B cell (primary cell): ENCODE results near the gene TNRC6C. TPM values are rescaled to one million over a fixed set of nuclear protein-coding genes. Genes with fewer than 3 reads are reported as not detected.

Experiments
- ATAC-seq: fragments of 200-7000 bp; cut with Tn5 transposase; one replicate; pipeline ENCODE4 v1.10.0; 2021; ENCODE audit warnings: low read depth, mild to moderate bottlenecking, moderate number of reproducible peaks, moderate library complexity
- CTCF ChIA-PET: fragments of 350-600 bp; sonication (Branson Sonifier 250); formaldehyde crosslinking; loops from one replicate; lab custom pipeline; 2021; ENCODE audit warnings: antibody characterized with exemption, inconsistent platforms; lab: Charles Lee
- POLR2A ChIA-PET: fragments of 350-600 bp; sonication (Branson Sonifier 250); formaldehyde crosslinking; loops from one replicate; lab custom pipeline; 2021; ENCODE audit warnings: antibody characterized with exemption; lab: Charles Lee
- DNase-seq: peaks from one replicate; pipeline ENCODE4 v3.0.0; 2013
- H2AFZ ChIP-seq: 2 replicates; pipeline ENCODE4 v1.6.1; 2012; ENCODE audit warnings: mild to moderate bottlenecking, low read depth, low read length; ENCODE audit not compliant: insufficient read depth, poor library complexity, severe bottlenecking
- H3K27ac ChIP-seq, 2 donors: 1 replicate in 1 of 2; 2 replicates in 1 of 2; pipeline ENCODE4 v1.5.1; 2012 to 2013; ENCODE audit warnings: low read length in 2 of 2, mild to moderate bottlenecking in 2 of 2, moderate library complexity in 1 of 2
- H3K27me3 ChIP-seq, 4 experiments: fragments of 200-600 bp in 1 of 4; sonication (generic) in 1 of 4; replicated peaks in 1 of 4; 1 replicate in 2 of 4; 2 replicates in 2 of 4; pipeline versions ENCODE4 v1.6.1 to v1.7.0; 2013 to 2016; ENCODE audit warnings: low read length in 3 of 4, mild to moderate bottlenecking in 2 of 4, mixed read lengths in 1 of 4, moderate library complexity in 1 of 4; ENCODE audit not compliant: insufficient read depth in 4 of 4, control insufficient read depth in 3 of 4; ENCODE audit errors: control extremely low read depth in 1 of 4
- H3K36me3 ChIP-seq, 2 experiments: replicated peaks in 1 of 2; 1 replicate in 1 of 2; 2 replicates in 1 of 2; pipeline versions ENCODE4 v1.6.1 to v1.7.1; 2013; ENCODE audit warnings: low read length in 1 of 2; ENCODE audit not compliant: insufficient read depth in 2 of 2, control insufficient read depth in 1 of 2; ENCODE audit errors: control extremely low read depth in 1 of 2, extremely low read depth in 1 of 2
- H3K4me1 ChIP-seq, 2 donors: fragments of 200-600 bp in 1 of 2; sonication (generic) in 1 of 2; 1 replicate in 1 of 2; 2 replicates in 1 of 2; pipeline versions ENCODE4 v1.5.1 to v1.6.1; 2013 to 2017; ENCODE audit warnings: low read length in 2 of 2; ENCODE audit not compliant: control insufficient read depth in 2 of 2, insufficient read depth in 2 of 2
- H3K4me2 ChIP-seq: replicated peaks from 2 replicates; pipeline ENCODE3; 2012; ENCODE audit warnings: mild to moderate bottlenecking, low read depth, low read length; ENCODE audit not compliant: poor library complexity, severe bottlenecking
- H3K4me3 ChIP-seq, 5 experiments: fragments of 200-600 bp in 1 of 5; sonication (generic) in 1 of 5; 1 replicate in 3 of 5; 2 replicates in 2 of 5; pipeline versions ENCODE4 v1.5.1 to v1.7.0; 2011 to 2016; ENCODE audit warnings: low read length in 4 of 5, mild to moderate bottlenecking in 4 of 5, low read depth in 2 of 5, control low read depth in 1 of 5, moderate library complexity in 1 of 5; ENCODE audit not compliant: insufficient read depth in 1 of 5; ENCODE audit errors: control extremely low read depth in 1 of 5, extremely low read depth in 1 of 5
- H3K79me2 ChIP-seq: fragments of 200-600 bp; sonication (generic); one replicate; pipeline ENCODE4 v1.6.0; 2016; ENCODE audit warnings: low read length; ENCODE audit not compliant: control insufficient read depth, insufficient read depth
- H3K9ac ChIP-seq: fragments of 200-600 bp; sonication (generic); 2 replicates; pipeline ENCODE4 v1.6.1; 2017; ENCODE audit warnings: mild to moderate bottlenecking, low read length, moderate library complexity
- H3K9me3 ChIP-seq, 3 donors: one replicate each; pipeline versions ENCODE4 v1.6.1 to v1.7.1; 2013; ENCODE audit warnings: low read length in 2 of 3; ENCODE audit not compliant: control insufficient read depth in 2 of 3, insufficient read depth in 1 of 3; ENCODE audit errors: control extremely low read depth in 1 of 3
- H4K20me1 ChIP-seq: 2 replicates; pipeline ENCODE4 v1.6.0; 2012; ENCODE audit warnings: mild to moderate bottlenecking, low read length; ENCODE audit not compliant: insufficient read depth, control insufficient read depth, poor library complexity, severe bottlenecking
- H3K27ac Mint-ChIP-seq: one replicate; pipeline ENCODE4 v1.8.0; 2021; ENCODE audit warnings: mixed read lengths
- H3K27me3 Mint-ChIP-seq: one replicate; pipeline ENCODE4 v1.8.0; 2021; ENCODE audit warnings: mixed read lengths
- H3K4me1 Mint-ChIP-seq: one replicate; pipeline ENCODE4 v1.8.0; 2021; ENCODE audit warnings: mixed read lengths
- H3K4me3 Mint-ChIP-seq: one replicate; pipeline ENCODE4 v1.8.0; 2021; ENCODE audit warnings: mixed read lengths
- H3K9me3 Mint-ChIP-seq: one replicate; pipeline ENCODE4 v1.8.0; 2022; ENCODE audit warnings: mixed read lengths; ENCODE audit not compliant: insufficient read depth
- EZH2 ChIP-seq: IDR thresholded peaks from 2 replicates; pipeline ENCODE4 v1.6.1; 2012; ENCODE audit warnings: borderline replicate concordance, low read depth, mild to moderate bottlenecking, moderate library complexity, low read length; ENCODE audit not compliant: insufficient read depth, poor library complexity, severe bottlenecking
- WGBS: methylation state at CpG from one replicate; pipeline ENCODE4 v1.1.5; 2013; ENCODE audit warnings: missing lambda C conversion rate; ENCODE audit not compliant: insufficient coverage; 5-methylcytosine and 5-hydroxymethylcytosine counted together
- intact Hi-C: fragments of 100-400 bp; cut with micrococcal nuclease; formaldehyde crosslinking; loops from one replicate; pipeline ENCODE4 v1.10.0; 2022
- polyA plus RNA-seq: library from polyadenylated mRNA; depleted of rRNA; stranded (reverse); fragments of >200 nt; gene quantifications from 2 replicates; pipeline ENCODE4 v1.2.3, GENCODE V29; 2012
- total RNA-seq, 2 donors: library from RNA; stranded (reverse); fragments of 120-200 nt in 1 of 2; gene quantifications; 1 replicate in 1 of 2; 2 replicates in 1 of 2; pipeline versions ENCODE4 v1.2.3 to v1.2.4, GENCODE V29; 2013 to 2022
- TF ChIP-seq, protein P1 (sequence below): fragments of 200-600 bp; IDR thresholded peaks from one replicate; pipeline ENCODE4 v1.8.0; 2022; ENCODE audit warnings: antibody characterized with exemption, mild to moderate bottlenecking

TNRC6C gene
- total and polyA plus RNA-seq, 2 donors (not counting 1 experiment from before 2014, with no cell fraction given), result 3.9 to 63.8 TPM

DNA sequence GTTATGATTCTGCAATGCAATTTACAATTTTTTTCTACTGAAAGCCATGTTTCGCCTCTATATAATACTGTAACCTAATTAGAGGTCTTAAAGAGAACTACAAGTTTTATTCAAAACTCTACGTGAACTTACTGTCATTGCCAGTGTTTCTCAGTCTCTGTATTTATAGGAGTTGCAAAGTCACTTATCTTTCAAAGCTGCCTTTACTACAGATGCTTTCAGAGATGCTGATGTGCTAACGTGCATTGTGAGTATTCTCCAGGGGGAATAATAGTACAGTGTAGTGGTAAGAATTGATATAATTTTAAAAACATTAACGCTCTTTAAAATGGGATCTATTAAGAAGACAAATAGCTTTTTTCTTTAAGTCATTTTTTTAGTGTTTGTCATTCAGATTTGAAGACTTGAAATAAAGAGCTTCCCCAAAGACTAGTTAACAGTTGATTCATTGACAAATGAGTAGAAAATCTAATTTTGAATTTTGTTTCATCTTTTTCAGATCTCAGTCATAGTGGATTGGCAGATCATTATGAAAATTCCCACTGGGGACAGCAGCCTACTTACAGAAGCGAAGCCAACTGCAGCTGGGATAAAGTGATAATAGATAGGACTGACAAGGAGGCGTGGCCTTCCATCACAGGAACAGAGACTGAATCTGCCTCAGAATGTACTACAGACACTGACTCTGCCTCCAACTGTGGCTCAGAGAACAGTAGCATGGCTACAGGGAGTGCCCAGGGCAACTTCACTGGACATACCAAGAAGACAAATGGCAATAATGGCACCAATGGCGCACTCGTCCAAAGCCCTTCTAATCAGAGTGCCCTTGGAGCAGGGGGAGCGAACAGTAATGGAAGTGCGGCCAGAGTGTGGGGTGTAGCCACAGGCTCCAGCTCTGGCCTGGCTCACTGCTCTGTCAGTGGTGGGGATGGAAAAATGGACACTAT, 90.1 kb downstream of the TNRC6C start:
- no peaks in the 10 kb centered on the region for H3K27me3 Mint-ChIP-seq
- POLR2A ChIA-PET, result no interaction called here
- CTCF ChIA-PET, result no interaction called here
- Histone ChIP-seq H3K4me3 (no peak overlapping the region), H4K20me1 (peaks cover 16% of the 10 kb centered on the region), H2AFZ (no peak overlapping the region), H3K9ac (no peak overlapping the region), H3K79me2 (peaks cover 24% of the 10 kb centered on the region), H3K4me1 (no peaks in the 10 kb centered on the region), H3K36me3 (peaks cover 2 to 40% of the 10 kb centered on the region in 2 experiments), H3K27ac (no peak overlapping the region), H3K27me3 (no peaks in the 10 kb centered on the region), H3K4me2 (no peak overlapping the region), H3K9me3 (no peaks in the 10 kb centered on the region)
- intact Hi-C loops, result no loop called here
- 100% methylated on average over 4 of the region's 10 CpGs for WGBS
- no peak overlapping the region for H3K27ac Mint-ChIP-seq
- TF ChIP-seq, protein P1, sequence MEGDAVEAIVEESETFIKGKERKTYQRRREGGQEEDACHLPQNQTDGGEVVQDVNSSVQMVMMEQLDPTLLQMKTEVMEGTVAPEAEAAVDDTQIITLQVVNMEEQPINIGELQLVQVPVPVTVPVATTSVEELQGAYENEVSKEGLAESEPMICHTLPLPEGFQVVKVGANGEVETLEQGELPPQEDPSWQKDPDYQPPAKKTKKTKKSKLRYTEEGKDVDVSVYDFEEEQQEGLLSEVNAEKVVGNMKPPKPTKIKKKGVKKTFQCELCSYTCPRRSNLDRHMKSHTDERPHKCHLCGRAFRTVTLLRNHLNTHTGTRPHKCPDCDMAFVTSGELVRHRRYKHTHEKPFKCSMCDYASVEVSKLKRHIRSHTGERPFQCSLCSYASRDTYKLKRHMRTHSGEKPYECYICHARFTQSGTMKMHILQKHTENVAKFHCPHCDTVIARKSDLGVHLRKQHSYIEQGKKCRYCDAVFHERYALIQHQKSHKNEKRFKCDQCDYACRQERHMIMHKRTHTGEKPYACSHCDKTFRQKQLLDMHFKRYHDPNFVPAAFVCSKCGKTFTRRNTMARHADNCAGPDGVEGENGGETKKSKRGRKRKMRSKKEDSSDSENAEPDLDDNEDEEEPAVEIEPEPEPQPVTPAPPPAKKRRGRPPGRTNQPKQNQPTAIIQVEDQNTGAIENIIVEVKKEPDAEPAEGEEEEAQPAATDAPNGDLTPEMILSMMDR, result no peak
- no peak for TF ChIP-seq EZH2
- no peaks in the 10 kb centered on the region for H3K9me3 Mint-ChIP-seq
- DNase-seq (no peak), ATAC-seq (no peak)
- H3K4me1 Mint-ChIP-seq, result no peaks in the 10 kb centered on the region
- H3K4me3 Mint-ChIP-seq, result no peak overlapping the region

DNA sequence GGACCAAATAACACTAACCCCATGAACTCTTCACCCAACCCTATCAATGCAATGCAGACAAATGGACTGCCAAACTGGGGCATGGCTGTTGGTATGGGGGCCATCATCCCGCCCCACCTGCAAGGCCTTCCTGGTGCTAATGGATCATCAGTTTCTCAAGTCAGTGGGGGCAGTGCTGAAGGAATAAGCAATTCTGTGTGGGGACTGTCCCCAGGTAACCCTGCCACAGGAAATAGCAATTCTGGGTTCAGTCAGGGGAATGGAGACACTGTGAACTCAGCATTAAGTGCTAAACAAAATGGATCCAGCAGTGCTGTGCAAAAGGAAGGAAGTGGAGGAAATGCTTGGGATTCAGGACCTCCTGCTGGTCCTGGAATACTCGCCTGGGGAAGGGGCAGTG, 91.1 kb downstream of the TNRC6C start:
- DNase-seq, result no peak
- no peak overlapping the region for H3K27ac ChIP-seq
- H3K9me3 ChIP-seq, result no peaks in the 10 kb centered on the region
- no peak overlapping the region for H2AFZ ChIP-seq
- H3K4me1 ChIP-seq, result no peaks in the 10 kb centered on the region
- H3K4me3 ChIP-seq, result no peak overlapping the region
- no peaks in the 10 kb centered on the region for H3K27me3 ChIP-seq
- no peak for TF ChIP-seq EZH2
- TF ChIP-seq, protein P1, result no peak
- ATAC-seq, result no peak
- no peak overlapping the region for H3K9ac ChIP-seq
- Mint-ChIP-seq H3K4me3 (no peak overlapping the region), H3K4me1 (no peaks in the 10 kb centered on the region), H3K9me3 (no peaks in the 10 kb centered on the region), H3K27me3 (no peaks in the 10 kb centered on the region), H3K27ac (no peak overlapping the region)
- ChIA-PET POLR2A (no interaction called here), CTCF (no interaction called here)
- peaks cover 23% of the 10 kb centered on the region for H3K79me2 ChIP-seq
- peaks cover 2 to 40% of the 10 kb centered on the region in 2 experiments for H3K36me3 ChIP-seq
- WGBS, result 100% methylated on average over 2 of the region's 2 CpGs
- no peak overlapping the region for H3K4me2 ChIP-seq
- peaks cover 20% of the 10 kb centered on the region for H4K20me1 ChIP-seq
- intact Hi-C loops, result no loop called here
